Measurements from ENCODE around the gene ADAMTS2.
"Not testable (repeated sequence)": the region's sequence is repeated elsewhere in the genome, so short reads cannot be mapped to it uniquely, and the experiment has no call there.

The ADAMTS2 gene

GRCh38 chr5:179326122-179326927 lies 18.9 kb downstream of the ADAMTS2 start:
- Histone ChIP-seq H3K27me3 (ENCODE audit: insufficient read depth, low read length, poor library complexity) (no peaks in the 10 kb centered on the region), H3K4me1 (ENCODE audit: insufficient read depth, low read length) (no peaks in the 10 kb centered on the region), H3K9me3 (ENCODE audit: insufficient read depth, low read length, severe bottlenecking) (no peaks in the 10 kb centered on the region), H3K36me3 (ENCODE audit: insufficient read depth, low read length) (no peaks in the 10 kb centered on the region), H3K9ac (ENCODE audit: low read depth, low read length) (no peak overlapping the region), H3K4me3 (ENCODE audit: low read depth in 1 of 2, low read length in 2 of 2) (no peak overlapping the region), H2AFZ (ENCODE audit: low read depth, low read length) (no peak overlapping the region), H4K20me1 (ENCODE audit: insufficient read depth, low read length) (peaks cover 3% of the 10 kb centered on the region; the same call in 1 of the 2 replicates), H3K79me2 (ENCODE audit: insufficient read depth, low read length) (no peaks in the 10 kb centered on the region), H3K27ac (ENCODE audit: low read length) (no peak overlapping the region), H3K4me2 (ENCODE audit: insufficient read depth, low read length) (no peak overlapping the region)
- TF ChIP-seq CTCF (IDR thresholded peaks at IDR 0.05; ENCODE audit: borderline replicate concordance, extremely low read depth, low read length, poor library complexity, severe bottlenecking), result no peak
- TF ChIP-seq EZH2 (IDR thresholded peaks at IDR 0.05; ENCODE audit: borderline replicate concordance, low read depth, low read length, severe bottlenecking), result no peak
- no peak for ATAC-seq (ENCODE audit: insufficient read depth, low read depth)
- no peak for DNase-seq

DNA sequence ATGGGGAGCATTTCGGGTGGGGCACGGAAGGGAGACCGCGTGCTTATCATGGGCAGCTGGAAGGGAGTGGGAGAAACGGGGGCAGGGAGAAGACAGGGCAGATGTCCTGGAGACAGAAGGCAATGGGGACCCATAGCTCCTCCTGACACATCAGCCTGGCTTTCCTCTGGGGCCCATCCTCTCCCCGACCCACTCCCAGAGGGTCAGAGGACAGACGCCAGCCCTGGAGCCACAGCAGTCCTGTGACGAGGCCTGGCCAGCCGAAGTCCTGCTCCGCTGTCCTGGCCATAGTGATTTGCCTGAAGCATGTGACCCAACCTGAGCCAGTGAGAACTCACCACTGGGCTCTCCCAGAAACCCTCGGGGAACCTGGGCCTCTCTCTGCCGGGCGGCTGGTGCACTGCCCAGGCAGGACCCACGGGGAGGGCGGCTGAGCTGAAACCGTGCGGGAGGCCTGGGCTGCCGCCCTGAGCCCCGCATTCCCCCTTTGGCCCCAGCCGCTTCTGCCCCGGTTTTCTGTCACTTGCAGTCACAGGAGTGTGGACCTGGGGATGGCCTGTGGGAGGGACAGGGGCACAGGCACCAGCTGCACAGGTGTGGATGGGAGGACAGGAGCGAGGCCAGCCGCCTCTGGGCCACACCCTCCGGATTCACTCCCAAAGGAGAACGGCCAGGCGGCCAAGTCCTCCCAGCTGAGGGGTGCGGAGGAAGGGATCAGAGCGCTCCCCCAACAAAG lies 19.8 kb downstream of the ADAMTS2 start:
- H3K79me2 ChIP-seq (ENCODE audit: insufficient read depth, low read length), result no peaks in the 10 kb centered on the region
- TF ChIP-seq CTCF (IDR thresholded peaks at IDR 0.05; ENCODE audit: borderline replicate concordance, extremely low read depth, low read length, poor library complexity, severe bottlenecking), result no peak
- TF ChIP-seq EZH2 (IDR thresholded peaks at IDR 0.05; ENCODE audit: borderline replicate concordance, low read depth, low read length, severe bottlenecking), result no peak
- H3K9ac ChIP-seq (ENCODE audit: low read depth, low read length), result no peak overlapping the region
- H3K27ac ChIP-seq (ENCODE audit: low read length), result no peak overlapping the region
- no peaks in the 10 kb centered on the region for H3K36me3 ChIP-seq (ENCODE audit: insufficient read depth, low read length)
- no peaks in the 10 kb centered on the region for H3K4me1 ChIP-seq (ENCODE audit: insufficient read depth, low read length)
- ATAC-seq (ENCODE audit: insufficient read depth, low read depth) (no peak), DNase-seq (no peak)
- no peak overlapping the region for H2AFZ ChIP-seq (ENCODE audit: low read depth, low read length)
- no peaks in the 10 kb centered on the region for H3K9me3 ChIP-seq (ENCODE audit: insufficient read depth, low read length, severe bottlenecking)
- H3K4me2 ChIP-seq (ENCODE audit: insufficient read depth, low read length), result no peak overlapping the region
- H3K4me3 ChIP-seq (ENCODE audit: low read depth in 1 of 2, low read length in 2 of 2), result no peak overlapping the region
- peaks cover 3% of the 10 kb centered on the region; the same call in 1 of the 2 replicates for H4K20me1 ChIP-seq (ENCODE audit: insufficient read depth, low read length)
- H3K27me3 ChIP-seq (ENCODE audit: insufficient read depth, low read length, poor library complexity), result no peaks in the 10 kb centered on the region

DNA sequence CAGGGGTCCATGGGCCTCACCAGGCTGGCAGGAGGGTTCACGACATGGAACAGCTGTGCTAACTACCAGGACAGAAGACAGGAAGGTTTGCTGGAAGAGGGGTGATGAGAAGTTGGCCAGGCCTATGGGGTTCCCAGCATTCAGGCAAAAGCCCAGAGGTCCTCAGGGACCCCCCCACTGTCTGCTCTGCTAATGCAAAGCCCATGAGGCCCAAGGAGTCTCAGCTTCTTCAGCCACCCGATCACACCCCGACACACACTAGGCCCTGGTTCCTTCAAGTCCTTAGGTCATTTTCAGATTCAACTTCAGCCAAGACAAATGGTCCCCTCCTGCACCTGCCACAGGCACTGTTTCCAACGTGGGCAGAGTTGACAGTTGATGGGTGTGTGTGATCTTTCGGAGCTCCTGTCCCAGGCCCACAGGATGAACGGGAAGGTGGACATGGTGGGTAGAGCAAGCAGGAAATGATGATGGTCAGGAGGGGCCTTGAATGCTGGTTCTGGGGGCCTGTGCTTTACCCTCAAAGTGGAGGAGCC lies 20.4 kb downstream of the ADAMTS2 start:
- Histone ChIP-seq H4K20me1 (ENCODE audit: insufficient read depth, low read length) (peaks cover 3% of the 10 kb centered on the region), H3K27me3 (ENCODE audit: insufficient read depth, low read length, poor library complexity) (no peaks in the 10 kb centered on the region), H3K9ac (ENCODE audit: low read depth, low read length) (no peak overlapping the region), H3K9me3 (ENCODE audit: insufficient read depth, low read length, severe bottlenecking) (no peaks in the 10 kb centered on the region), H2AFZ (ENCODE audit: low read depth, low read length) (no peak overlapping the region), H3K36me3 (ENCODE audit: insufficient read depth, low read length) (no peaks in the 10 kb centered on the region), H3K79me2 (ENCODE audit: insufficient read depth, low read length) (no peaks in the 10 kb centered on the region), H3K4me1 (ENCODE audit: insufficient read depth, low read length) (no peaks in the 10 kb centered on the region), H3K4me3 (ENCODE audit: low read depth in 1 of 2, low read length in 2 of 2) (no peak overlapping the region), H3K4me2 (ENCODE audit: insufficient read depth, low read length) (no peak overlapping the region), H3K27ac (ENCODE audit: low read length) (no peak overlapping the region)
- ATAC-seq (ENCODE audit: insufficient read depth, low read depth) (no peak), DNase-seq (no peak)
- no peak for TF ChIP-seq CTCF (IDR thresholded peaks at IDR 0.05; ENCODE audit: borderline replicate concordance, extremely low read depth, low read length, poor library complexity, severe bottlenecking)
- TF ChIP-seq EZH2 (IDR thresholded peaks at IDR 0.05; ENCODE audit: borderline replicate concordance, low read depth, low read length, severe bottlenecking), result no peak

GRCh38 chr5:179324316-179324715 lies 20.9 kb downstream of the ADAMTS2 start:
- ATAC-seq (ENCODE audit: insufficient read depth, low read depth); H4K20me1 ChIP-seq (ENCODE audit: insufficient read depth, low read length); H2AFZ ChIP-seq (ENCODE audit: low read depth, low read length); H3K4me3 ChIP-seq (ENCODE audit: low read depth in 1 of 2, low read length in 2 of 2); H3K4me1 ChIP-seq (ENCODE audit: insufficient read depth, low read length); H3K9ac ChIP-seq (ENCODE audit: low read depth, low read length); DNase-seq; H3K36me3 ChIP-seq (ENCODE audit: insufficient read depth, low read length); H3K27me3 ChIP-seq (ENCODE audit: insufficient read depth, low read length, poor library complexity); H3K27ac ChIP-seq (ENCODE audit: low read length); H3K79me2 ChIP-seq (ENCODE audit: insufficient read depth, low read length); H3K4me2 ChIP-seq (ENCODE audit: insufficient read depth, low read length); H3K9me3 ChIP-seq (ENCODE audit: insufficient read depth, low read length, severe bottlenecking): not testable (repeated sequence)

Data from DND-41 (cell line).